Right lobe of liver (tissue), 6 donors: ENCODE data around the gene HYAL1. TPM values are rescaled to one million over a fixed set of nuclear protein-coding genes. Genes with fewer than 3 reads are reported as not detected.
A peak's percentile ranks its signal among the peaks of the same experiment; 100 is the strongest.

Source experiments
- ATAC-seq, 4 donors: fragments of 200-7000 bp; cut with Tn5 transposase; one replicate each; pipeline ENCODE4 v1.9.1; 2020; ENCODE audit warnings: mild to moderate bottlenecking in 4 of 4, moderate library complexity in 4 of 4
- DNase-seq, 3 donors: peaks; one replicate each; pipeline ENCODE4 v3.0.0-alpha.2; 2020
- H3K27ac ChIP-seq, 3 donors: fragments of 200-600 bp; one replicate each; pipeline ENCODE4 v1.8.0; 2022
- H3K27me3 ChIP-seq, 2 donors: fragments of 200-600 bp; one replicate each; pipeline ENCODE4 v1.8.0; 2022
- H3K36me3 ChIP-seq, 4 donors: fragments of 200-600 bp; sonication (generic) in 1 of 4; one replicate each; pipeline versions ENCODE4 v1.5.1 to v1.8.0; 2017 to 2022; ENCODE audit warnings: control low read depth in 1 of 4
- H3K4me1 ChIP-seq, 4 donors: fragments of 200-600 bp; sonication (generic) in 1 of 4; one replicate each; pipeline versions ENCODE4 v1.5.1 to v1.8.0; 2017 to 2022; ENCODE audit warnings: control low read depth in 1 of 4
- H3K4me3 ChIP-seq, 3 donors: fragments of 200-600 bp; one replicate each; pipeline ENCODE4 v1.8.0; 2022
- H3K9me3 ChIP-seq, 4 donors: fragments of 200-600 bp; sonication (generic) in 1 of 4; one replicate each; pipeline versions ENCODE4 v1.5.1 to v1.8.0; 2017 to 2022; ENCODE audit warnings: control low read depth in 1 of 4
- CTCF ChIP-seq, 4 donors: fragments of 200-600 bp in 3 of 4; fragments of 450-650 bp in 1 of 4; IDR thresholded peaks; one replicate each; pipeline versions ENCODE4 v1.5.1 to v1.8.0; 2016 to 2022; ENCODE audit warnings: antibody characterized with exemption in 4 of 4, mild to moderate bottlenecking in 2 of 4
- POLR2A ChIP-seq: fragments of 450-650 bp; IDR thresholded peaks from one replicate; pipeline ENCODE4 v1.6.1; 2017; ENCODE audit warnings: antibody characterized with exemption, mild to moderate bottlenecking
- WGBS: methylation state at CpG from one replicate; pipeline ENCODE4 v1.1.6; 2018; ENCODE audit warnings: low coverage, low lambda C conversion rate; ENCODE audit not compliant: insufficient coverage; ENCODE audit errors: missing lambda C conversion rate; 5-methylcytosine and 5-hydroxymethylcytosine counted together
- intact Hi-C, 2 donors: fragments of 100-400 bp; cut with DNase I; formaldehyde crosslinking; loops; one replicate each; pipeline versions ENCODE4 v1.11.2 to v1.14.1; 2022
- total RNA-seq, 6 experiments: library from RNA; depleted of rRNA in 2 of 6; stranded (reverse); fragments of >200 nt in 2 of 6; fragmentation: NEBNext Ultra II Directional in 3 of 6; extraction: Animal tissue kit (Norgen Biotek cat#: 25700) in 3 of 6; gene quantifications; one replicate each; pipeline versions ENCODE4 v1.1.0 to v1.2.4, GENCODE V29; 2016 to 2023
- donor health status: DM: no; HTN: yes; CAD: no.
- donor health status: DM: no; HTN: no; CAD: no.
- donor health status: DM: no; HTN: no; CAD: no.
- donor health status: DM: no; HTN: yes; CAD: no.
- donor health status: DM: no; HTN: yes; CAD: no.

The HYAL1 gene
- total RNA-seq, 6 experiments from 2014 or later = 90.6 to 157 (median 136) TPM

- no peak for ATAC-seq
- intact Hi-C loops = no loop called here
Measured at GRCh38 chr3:50299929-50300680, 3.3 kb downstream of the HYAL1 start.

GRCh38 chr3:50299638-50299928 lies 3.8 kb downstream of the HYAL1 start:
- Histone ChIP-seq H3K9me3 (no peaks in the 10 kb centered on the region), H3K27me3 (no peaks in the 10 kb centered on the region), H3K27ac (peak overlapping the region; percentile 78 to 96 (median 86)), H3K4me3 (peak overlapping the region; percentile 4 to 25 (median 23)), H3K4me1 (peaks cover 0 to 26% (median 14%) of the 10 kb centered on the region in 4 donors), H3K36me3 (no peaks in the 10 kb centered on the region)
- DNase-seq (no peak), ATAC-seq (no peak)
- intact Hi-C loops = no loop called here
- WGBS = 0% methylated on average over 11 of the region's 12 CpGs
- TF ChIP-seq CTCF (IDR thresholded peaks at IDR 0.05) (no peak), POLR2A (no peak)

More at GRCh38 chr3:50299929-50300680, 3.3 kb downstream of the HYAL1 start:
- H3K4me3 ChIP-seq = peak overlapping the region; percentile 4 to 25 (median 23)
- no peaks in the 10 kb centered on the region for H3K9me3 ChIP-seq
- TF ChIP-seq CTCF (IDR thresholded peaks at IDR 0.05) (no peak), POLR2A (peak; percentile 8)
- H3K36me3 ChIP-seq = no peaks in the 10 kb centered on the region
- no peaks in the 10 kb centered on the region for H3K27me3 ChIP-seq
- H3K4me1 ChIP-seq = peaks cover 0 to 26% (median 14%) of the 10 kb centered on the region in 4 donors
- peak overlapping the region; percentile 78 to 96 (median 86) for H3K27ac ChIP-seq
- DNase-seq = peak in 2 of 3 donors; percentile 37 to 70
- 7% methylated on average over 7 of the region's 12 CpGs for WGBS

- H3K27ac ChIP-seq = peak within 1 kb of the TSS; percentile 84 to 96 (median 86)
- WGBS = 0% methylated on average over 25 of the region's 61 CpGs
- ATAC-seq = peak; percentile 70 to 83 (median 77)
- intact Hi-C loops = no loop called here
- no peaks in the 10 kb centered on the region for H3K36me3 ChIP-seq
- no peaks in the 10 kb centered on the region for H3K9me3 ChIP-seq
- H3K4me1 ChIP-seq = peaks cover 0 to 26% (median 14%) of the 10 kb centered on the region in 4 donors
- TF ChIP-seq CTCF (IDR thresholded peaks at IDR 0.05) (peak; percentile 21 to 44 (median 34)), POLR2A (peak; percentile 97)
- H3K27me3 ChIP-seq = no peaks in the 10 kb centered on the region
- peak within 1 kb of the TSS; percentile 56 to 62 (median 61) for H3K4me3 ChIP-seq
- DNase-seq = peak; percentile 100
Measured at GRCh38 chr3:50298836-50299637, 4.3 kb downstream of the HYAL1 start, which contains the start of the genes HYAL3 and NAA80. TSS of gene HYAL3 (minus strand) at chr3:50299405. CDS start at chr3:50295602, 3,803 bp downstream. TSS of gene NAA80 (minus strand) at chr3:50299405. CDS start at chr3:50297463, 1,942 bp downstream.

GRCh38 chr3:50297896-50298725 lies 5.3 kb downstream of the HYAL1 start:
- no peak for ATAC-seq
- peak in 1 of 3 donors; percentile 33 for DNase-seq
- Histone ChIP-seq H3K27me3 (no peaks in the 10 kb centered on the region), H3K36me3 (no peaks in the 10 kb centered on the region), H3K4me3 (peak overlapping the region; percentile 56 to 62 (median 61)), H3K27ac (peak overlapping the region in 2 of 3 donors; percentile 84 to 88), H3K9me3 (no peaks in the 10 kb centered on the region), H3K4me1 (peaks cover 0 to 30% (median 12%) of the 10 kb centered on the region in 4 donors)
- intact Hi-C loops = no loop called here
- TF ChIP-seq POLR2A (no peak), CTCF (IDR thresholded peaks at IDR 0.05) (no peak)
- 65% methylated on average over 4 of the region's 9 CpGs for WGBS
